ENCODE results near the gene ZYX. TPM values are rescaled to one million over a fixed set of nuclear protein-coding genes. Genes with fewer than 3 reads are reported as not detected.
"Not testable (repeated sequence)": the region's sequence is repeated elsewhere in the genome, so short reads cannot be mapped to it uniquely, and the experiment has no call there.

The ZYX gene
- total RNA-seq, 1 donor from 2014 or later: 263 TPM

DNA sequence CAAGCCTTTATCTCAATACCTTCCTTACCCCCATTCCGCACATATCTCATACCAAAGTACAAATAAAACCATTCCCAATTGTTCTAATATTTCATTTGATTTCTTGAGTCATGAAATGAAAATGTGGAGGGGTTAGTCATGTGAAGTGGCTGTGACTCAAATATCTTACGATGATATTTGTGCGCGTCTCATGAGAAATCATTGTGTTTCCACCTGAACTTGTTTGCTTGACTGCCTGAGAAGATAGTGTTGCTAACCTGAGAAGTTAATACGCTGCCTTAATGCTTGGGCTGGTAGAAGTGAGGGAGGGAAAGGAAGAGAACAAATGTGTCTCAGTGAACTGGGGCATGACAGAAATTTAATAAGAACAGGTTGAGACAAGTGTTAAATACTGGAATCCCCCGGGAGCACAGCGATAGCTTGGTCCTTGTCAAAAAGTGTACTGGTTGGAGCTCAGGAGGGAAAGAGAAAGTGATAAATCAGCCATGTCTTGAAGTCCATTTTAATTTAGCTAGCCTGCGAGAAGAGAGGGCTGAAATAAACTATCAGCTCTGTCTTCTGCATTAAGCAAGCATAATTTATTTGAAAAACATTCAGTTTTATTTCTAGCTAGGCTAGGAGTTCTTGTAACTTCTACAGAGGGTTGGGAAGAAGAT is 34.7 kb downstream of the ZYX start:
- no peak for ATAC-seq

GRCh38 chr7:143416565-143417149 is 35.5 kb downstream of the ZYX start:
- ATAC-seq: peak; percentile 78
- H3K4me3 ChIP-seq: no peak overlapping the region
- no peaks in the 10 kb centered on the region for H3K9me3 ChIP-seq
- no peaks in the 10 kb centered on the region for H3K36me3 ChIP-seq
- TF ChIP-seq CTCF (IDR thresholded peaks at IDR 0.05): peak; percentile 87
- peak overlapping the region; percentile 39 for H3K27ac ChIP-seq
- no peak for DNase-seq
- intact Hi-C loops (cut with DNase I): no loop called here
- H3K27me3 ChIP-seq: no peaks in the 10 kb centered on the region
- H3K4me1 ChIP-seq: no peaks in the 10 kb centered on the region

More for the DNA sequence above, 34.7 kb downstream of the ZYX start:
- Histone ChIP-seq H3K36me3 (no peaks in the 10 kb centered on the region), H3K27me3 (no peaks in the 10 kb centered on the region), H3K4me3 (no peak overlapping the region), H3K9me3 (no peaks in the 10 kb centered on the region), H3K27ac (peak overlapping the region; percentile 39), H3K4me1 (peaks cover 5% of the 10 kb centered on the region)
- no peak for DNase-seq
- intact Hi-C loops (cut with DNase I): no loop called here
- TF ChIP-seq CTCF (IDR thresholded peaks at IDR 0.05): no peak

DNA sequence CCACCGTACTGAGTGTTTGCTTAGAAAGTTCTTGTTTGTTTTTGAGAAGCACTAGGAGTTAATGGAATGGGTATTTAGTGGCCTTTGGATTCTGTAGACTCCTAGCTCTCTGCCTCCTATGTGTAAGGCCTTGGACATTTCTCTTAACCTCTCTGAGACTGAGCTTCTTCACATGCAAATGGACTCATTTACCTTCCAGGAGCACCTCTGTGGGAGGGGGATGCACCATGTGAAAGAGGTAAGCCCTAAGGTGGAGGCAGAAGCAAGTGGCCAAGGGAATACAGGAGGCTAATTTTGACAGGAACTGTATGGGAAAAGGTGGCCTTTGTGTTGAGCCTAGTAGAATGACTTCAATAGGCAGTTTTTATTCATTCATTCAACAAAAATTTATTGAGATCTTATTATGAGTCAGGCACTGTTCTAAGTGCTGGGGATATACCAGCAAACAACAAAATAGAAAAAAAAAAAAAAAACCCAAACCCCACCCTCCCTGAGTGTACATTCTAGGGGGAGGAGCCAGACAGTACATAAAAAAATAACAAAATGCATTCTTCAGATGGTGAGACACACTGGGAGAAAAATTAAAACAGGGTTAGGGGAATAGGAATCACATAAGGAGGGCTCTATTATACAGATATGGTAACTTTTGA is 36.7 kb downstream of the ZYX start:
- intact Hi-C loops (cut with DNase I): no loop called here
- no peaks in the 10 kb centered on the region for H3K4me1 ChIP-seq
- ATAC-seq: no peak
- H3K9me3 ChIP-seq: no peaks in the 10 kb centered on the region
- no peak overlapping the region for H3K4me3 ChIP-seq
- no peaks in the 10 kb centered on the region for H3K36me3 ChIP-seq
- TF ChIP-seq CTCF (IDR thresholded peaks at IDR 0.05): no peak
- no peak overlapping the region for H3K27ac ChIP-seq
- no peaks in the 10 kb centered on the region for H3K27me3 ChIP-seq
- DNase-seq: no peak

- TF ChIP-seq CTCF (IDR thresholded peaks at IDR 0.05): no peak
- Histone ChIP-seq H3K27ac (no peak overlapping the region), H3K4me3 (no peak overlapping the region), H3K27me3 (no peaks in the 10 kb centered on the region), H3K36me3 (no peaks in the 10 kb centered on the region), H3K4me1 (no peaks in the 10 kb centered on the region), H3K9me3 (no peaks in the 10 kb centered on the region)
- ATAC-seq: no peak
- no peak for DNase-seq
- intact Hi-C loops (cut with DNase I): no loop called here
These were observed 37.7 kb downstream of the ZYX start for GRCh38 chr7:143418681-143419458.

- intact Hi-C loops (cut with DNase I): no loop called here
- H3K36me3 ChIP-seq: no peaks in the 10 kb centered on the region
- no peak for TF ChIP-seq CTCF (IDR thresholded peaks at IDR 0.05)
- H3K27me3 ChIP-seq: no peaks in the 10 kb centered on the region
- H3K27ac ChIP-seq: no peak overlapping the region
- H3K4me3 ChIP-seq: no peak overlapping the region
- no peaks in the 10 kb centered on the region for H3K4me1 ChIP-seq
- no peaks in the 10 kb centered on the region for H3K9me3 ChIP-seq
- DNase-seq (no peak), ATAC-seq (no peak)
These were observed 38.7 kb downstream of the ZYX start for GRCh38 chr7:143419880-143420279.

- H3K4me1 ChIP-seq; H3K9me3 ChIP-seq; H3K36me3 ChIP-seq; H3K4me3 ChIP-seq; H3K27me3 ChIP-seq; DNase-seq; H3K27ac ChIP-seq; ATAC-seq; intact Hi-C loops (cut with DNase I): not testable (repeated sequence)
These were observed 39.5 kb downstream of the ZYX start for GRCh38 chr7:143420624-143421023.
